Hepatocyte (in vitro differentiated cells): Measurements from ENCODE around the gene STK10. TPM values are rescaled to one million over a fixed set of nuclear protein-coding genes. Genes with fewer than 3 reads are reported as not detected.

Source experiments
- DNase-seq: peaks from one replicate; pipeline ENCODE4 v3.0.0-alpha.2; 2016; ENCODE audit warnings: low spot score
- H2AFZ ChIP-seq: fragments of 200-600 bp; sonication (generic); 2 replicates; pipeline ENCODE4 v1.6.0; 2016; ENCODE audit warnings: antibody characterized with exemption, mild to moderate bottlenecking
- H3K27ac ChIP-seq: fragments of 200-600 bp; sonication (generic); 2 replicates; pipeline ENCODE4 v1.5.1; 2016; ENCODE audit warnings: mild to moderate bottlenecking
- H3K27me3 ChIP-seq: fragments of 200-600 bp; sonication (generic); 2 replicates; pipeline ENCODE4 v1.6.1; 2016
- H3K36me3 ChIP-seq: fragments of 200-600 bp; sonication (generic); replicated peaks from 2 replicates; pipeline ENCODE4 v1.5.1; 2016; ENCODE audit warnings: low read depth; ENCODE audit not compliant: insufficient read depth
- H3K4me1 ChIP-seq: fragments of 200-600 bp; sonication (generic); 2 replicates; pipeline ENCODE4 v1.5.1; 2016; ENCODE audit warnings: mild to moderate bottlenecking, moderate library complexity; ENCODE audit not compliant: insufficient read depth
- H3K4me2 ChIP-seq: fragments of 200-600 bp; sonication (generic); 2 replicates; pipeline ENCODE4 v1.6.0; 2016
- H3K4me3 ChIP-seq: fragments of 200-600 bp; sonication (generic); 2 replicates; pipeline ENCODE4 v1.5.1; 2016; ENCODE audit warnings: mild to moderate bottlenecking
- H3K79me2 ChIP-seq: fragments of 200-600 bp; sonication (generic); 2 replicates; pipeline ENCODE4 v1.6.0; 2017; ENCODE audit warnings: mild to moderate bottlenecking
- H3K9me2 ChIP-seq: fragments of 200-600 bp; sonication (generic); replicated peaks from 2 replicates; pipeline ENCODE4 v1.6.0; 2017; ENCODE audit warnings: mild to moderate bottlenecking; ENCODE audit not compliant: insufficient read depth
- H3K9me3 ChIP-seq: fragments of 200-600 bp; sonication (generic); 2 replicates; pipeline ENCODE4 v1.5.1; 2016; ENCODE audit warnings: low read depth, mild to moderate bottlenecking
- H4K20me1 ChIP-seq: fragments of 200-600 bp; sonication (generic); 2 replicates; pipeline ENCODE4 v1.6.0; 2016; ENCODE audit warnings: mild to moderate bottlenecking; ENCODE audit not compliant: insufficient read depth, poor library complexity, severe bottlenecking
- CTCF ChIP-seq: fragments of 200-600 bp; sonication (generic); IDR thresholded peaks from 2 replicates; pipeline ENCODE4 v1.5.1; 2016; ENCODE audit warnings: antibody characterized with exemption, mild to moderate bottlenecking; ENCODE audit not compliant: poor library complexity
- EZH2 ChIP-seq: fragments of 200-600 bp; sonication (generic); IDR thresholded peaks from 2 replicates; pipeline ENCODE4 v1.6.1; 2016; ENCODE audit warnings: antibody characterized with exemption, mild to moderate bottlenecking, borderline replicate concordance
- EZH2phosphoT487 ChIP-seq: fragments of 200-600 bp; sonication (generic); IDR thresholded peaks from one replicate; pipeline ENCODE4 v1.6.1; 2018; ENCODE audit warnings: antibody characterized with exemption, mild to moderate bottlenecking, low read depth, moderate library complexity; ENCODE audit not compliant: unreplicated experiment, severe bottlenecking
- WGBS: methylation state at CpG from one replicate; pipeline ENCODE4 v1.1.6; 2016; ENCODE audit warnings: low lambda C conversion rate; ENCODE audit errors: missing lambda C conversion rate; 5-methylcytosine and 5-hydroxymethylcytosine counted together
- polyA plus RNA-seq: library from polyadenylated mRNA; unstranded; fragments of >200 nt; fragmentation: Nextera tagmentation; extraction: Ambion mirVana; gene quantifications from 2 replicates; pipeline ENCODE4 v1.2.1, GENCODE V29; 2016
- total RNA-seq: library from RNA; depleted of rRNA; stranded (reverse); fragments of >200 nt; gene quantifications from 2 replicates; pipeline ENCODE4 v1.2.3, GENCODE V29; 2014

The STK10 gene
- total and polyA plus RNA-seq, 2 experiments from 2014 or later, result 11.3 to 19.3 TPM

- H3K79me2 ChIP-seq, result peaks cover 2% of the 10 kb centered on the region
- H3K4me1 ChIP-seq, result peaks cover 29% of the 10 kb centered on the region
Measured at GRCh38 chr5:172145870-172146747, 41.9 kb downstream of the STK10 start.

GRCh38 chr5:172144931-172145869 is 42.8 kb downstream of the STK10 start:
- no peaks in the 10 kb centered on the region for H3K9me2 ChIP-seq
- H3K27me3 ChIP-seq, result no peaks in the 10 kb centered on the region
- no peak overlapping the region for H2AFZ ChIP-seq
- peaks cover 30% of the 10 kb centered on the region for H3K4me1 ChIP-seq
- WGBS, result 82% methylated on average over 15 of the region's 15 CpGs
- H3K27ac ChIP-seq, result no peak overlapping the region
- peaks cover 2% of the 10 kb centered on the region for H3K79me2 ChIP-seq
- H3K36me3 ChIP-seq, result no peaks in the 10 kb centered on the region
- H4K20me1 ChIP-seq, result no peaks in the 10 kb centered on the region
- no peak overlapping the region for H3K4me3 ChIP-seq
- H3K4me2 ChIP-seq, result no peak overlapping the region
- no peak for TF ChIP-seq EZH2
- TF ChIP-seq EZH2phosphoT487, result no peak
- no peak for TF ChIP-seq CTCF
- H3K9me3 ChIP-seq, result no peaks in the 10 kb centered on the region
- no peak for DNase-seq

More at GRCh38 chr5:172145870-172146747, 41.9 kb downstream of the STK10 start:
- no peak overlapping the region for H2AFZ ChIP-seq
- no peak for DNase-seq
- H3K27ac ChIP-seq, result peak overlapping the region; percentile 37
- H4K20me1 ChIP-seq, result no peaks in the 10 kb centered on the region
- TF ChIP-seq EZH2phosphoT487 (no peak), CTCF (no peak), EZH2 (no peak)
- H3K4me2 ChIP-seq, result no peak overlapping the region
- H3K4me3 ChIP-seq, result no peak overlapping the region
- H3K9me2 ChIP-seq, result no peaks in the 10 kb centered on the region
- 78% methylated on average over 21 of the region's 21 CpGs for WGBS
- H3K9me3 ChIP-seq, result no peaks in the 10 kb centered on the region
- no peaks in the 10 kb centered on the region for H3K36me3 ChIP-seq
- H3K27me3 ChIP-seq, result no peaks in the 10 kb centered on the region

GRCh38 chr5:172144291-172144815 is 43.7 kb downstream of the STK10 start:
- Histone ChIP-seq H3K36me3 (no peaks in the 10 kb centered on the region), H3K9me2 (no peaks in the 10 kb centered on the region), H3K4me1 (peaks cover 30% of the 10 kb centered on the region), H3K79me2 (peaks cover 2% of the 10 kb centered on the region), H3K27ac (peak overlapping the region; percentile 9), H3K4me2 (no peak overlapping the region), H3K27me3 (no peaks in the 10 kb centered on the region), H3K4me3 (no peak overlapping the region), H2AFZ (no peak overlapping the region), H3K9me3 (no peaks in the 10 kb centered on the region), H4K20me1 (no peaks in the 10 kb centered on the region)
- DNase-seq, result no peak
- 60% methylated on average over 10 of the region's 10 CpGs for WGBS
- no peak for TF ChIP-seq CTCF
- TF ChIP-seq EZH2phosphoT487, result no peak
- no peak for TF ChIP-seq EZH2
